Head of caudate nucleus (tissue), 42 donors: ENCODE measurements around the gene KIF3C.
"Not testable (repeated sequence)": the region's sequence is repeated elsewhere in the genome, so short reads cannot be mapped to it uniquely, and the experiment has no call there.

Experiments used
- DNase-seq, 42 donors: peaks; one replicate each; pipeline versions ENCODE4 v3.0.0 to v3.0.0-alpha.2; 2020 to 2021; ENCODE audit warnings: mixed read lengths in 7 of 42
- intact Hi-C: fragments of 100-400 bp; cut with DNase I; formaldehyde crosslinking; loops from one replicate; pipeline ENCODE4 v1.15.0; 2022

KIF3C gene

GRCh38 chr2:25982273-25982967, at the start of gene KIF3C:
Gene KIF3C, minus strand, starts transcription at chr2:25982497. Its CDS starts 580 bp downstream, at chr2:25981917.
- intact Hi-C loops, result loop anchor here (5.0 kb wide), 1 partner anchor 50 kb away; the partner anchor contains the start of gene RAB10
- peak; percentile 78 to 96 (median 90) for DNase-seq

GRCh38 chr2:26028083-26028482, 45.8 kb upstream of the KIF3C start:
- intact Hi-C loops, result not testable (repeated sequence)

GRCh38 chr2:26025509-26025908, 43.2 kb upstream of the KIF3C start:
- intact Hi-C loops, result no loop called here
- DNase-seq, result no peak

More at GRCh38 chr2:26028083-26028482, 45.8 kb upstream of the KIF3C start:
- peak in 1 of 42 donors; percentile 13 for DNase-seq

- no peak for DNase-seq
- intact Hi-C loops, result no loop called here
Measured at GRCh38 chr2:26024260-26024659, 42.0 kb upstream of the KIF3C start.

GRCh38 chr2:26020231-26020640, 37.9 kb upstream of the KIF3C start:
- DNase-seq, result no peak
- intact Hi-C loops, result no loop called here

GRCh38 chr2:26018184-26019055, 36.1 kb upstream of the KIF3C start:
- peak in 30 of 42 donors; percentile 15 to 86 (median 42) for DNase-seq
- intact Hi-C loops, result no loop called here

GRCh38 chr2:26017464-26018183, 35.3 kb upstream of the KIF3C start:
- DNase-seq, result no peak
- intact Hi-C loops, result no loop called here

- DNase-seq, intact Hi-C loops: not testable (repeated sequence)
Measured at GRCh38 chr2:26016706-26017045, 34.4 kb upstream of the KIF3C start.

- intact Hi-C loops, result no loop called here
- DNase-seq, result no peak
Measured at GRCh38 chr2:26016012-26016705, 33.9 kb upstream of the KIF3C start.

- intact Hi-C loops, result no loop called here
- no peak for DNase-seq
Measured at GRCh38 chr2:26013668-26014067, 31.4 kb upstream of the KIF3C start.

- DNase-seq, result peak in 10 of 42 donors; percentile 18 to 78 (median 49)
- intact Hi-C loops, result no loop called here
Measured at GRCh38 chr2:26011990-26012856, 29.9 kb upstream of the KIF3C start.

- DNase-seq, result no peak
- intact Hi-C loops, result no loop called here
Measured at GRCh38 chr2:26011609-26011989, 29.3 kb upstream of the KIF3C start.

GRCh38 chr2:26010943-26011342, 28.6 kb upstream of the KIF3C start:
- intact Hi-C loops, result no loop called here
- DNase-seq, result no peak

GRCh38 chr2:26009567-26009963, 27.3 kb upstream of the KIF3C start:
- no peak for DNase-seq

GRCh38 chr2:26008851-26009566, 26.7 kb upstream of the KIF3C start:
- intact Hi-C loops, result no loop called here
- peak in 32 of 42 donors; percentile 11 to 75 (median 44) for DNase-seq

More at GRCh38 chr2:26009567-26009963, 27.3 kb upstream of the KIF3C start:
- intact Hi-C loops, result no loop called here

GRCh38 chr2:26008095-26008494, 25.8 kb upstream of the KIF3C start:
- no peak for DNase-seq
- intact Hi-C loops, result no loop called here

- intact Hi-C loops, result no loop called here
- peak in 12 of 42 donors; percentile 19 to 60 (median 35) for DNase-seq
Measured at GRCh38 chr2:26002632-26003310, 20.5 kb upstream of the KIF3C start.
